GM23338 (cell line): ENCODE results near the gene KRTAP4-3. TPM values are rescaled to one million over a fixed set of nuclear protein-coding genes. Genes with fewer than 3 reads are reported as not detected.

Experiments used
- ATAC-seq: fragments of 200-7000 bp; cut with Tn5 transposase; 3 replicates; pipeline ENCODE4 v1.9.1; 2020
- DNase-seq: peaks from one replicate; pipeline ENCODE4 v3.0.0-alpha.2; 2015; ENCODE audit warnings: low spot score
- H2AFZ ChIP-seq: fragments of 200-600 bp; sonication (generic); 2 replicates; pipeline ENCODE4 v1.8.0; 2016; ENCODE audit warnings: antibody characterized with exemption, mild to moderate bottlenecking, moderate library complexity
- H3F3A ChIP-seq: fragments of 200-600 bp; sonication (generic); replicated peaks from 2 replicates; pipeline ENCODE4 v1.8.0; 2017; ENCODE audit warnings: antibody characterized with exemption, mixed run types, low read depth
- H3K27ac ChIP-seq: fragments of 200-600 bp; sonication (generic); 2 replicates; pipeline ENCODE4 v1.6.1; 2016; ENCODE audit warnings: low read depth
- H3K27me3 ChIP-seq: fragments of 200-600 bp; sonication (generic); 2 replicates; pipeline ENCODE4 v1.8.0; 2016; ENCODE audit warnings: mild to moderate bottlenecking, mixed run types, moderate library complexity; ENCODE audit not compliant: insufficient read depth
- H3K36me3 ChIP-seq: fragments of 200-600 bp; sonication (generic); 2 replicates; pipeline ENCODE4 v1.8.0; 2016; ENCODE audit warnings: mild to moderate bottlenecking; ENCODE audit not compliant: insufficient read depth
- H3K4me1 ChIP-seq: fragments of 200-600 bp; sonication (generic); 2 replicates; pipeline ENCODE4 v1.8.0; 2016; ENCODE audit warnings: mild to moderate bottlenecking, moderate library complexity; ENCODE audit not compliant: insufficient read depth
- H3K4me2 ChIP-seq: fragments of 200-600 bp; sonication (generic); 2 replicates; pipeline ENCODE4 v1.7.1; 2017; ENCODE audit warnings: mixed run types
- H3K4me3 ChIP-seq: fragments of 200-600 bp; sonication (generic); 2 replicates; pipeline ENCODE4 v1.6.1; 2016; ENCODE audit warnings: mixed run types
- H3K79me2 ChIP-seq: fragments of 200-600 bp; sonication (generic); replicated peaks from 2 replicates; pipeline ENCODE4 v1.8.0; 2017; ENCODE audit warnings: mild to moderate bottlenecking; ENCODE audit not compliant: insufficient read depth
- H3K9me2 ChIP-seq: fragments of 200-600 bp; sonication (generic); 2 replicates; pipeline ENCODE4 v1.8.0; 2017; ENCODE audit not compliant: insufficient read depth
- H4K20me1 ChIP-seq: fragments of 200-600 bp; sonication (generic); replicated peaks from 2 replicates; pipeline ENCODE4 v1.8.0; 2017; ENCODE audit warnings: mild to moderate bottlenecking; ENCODE audit not compliant: insufficient read depth
- H3K27ac Mint-ChIP-seq: 2 replicates; pipeline ENCODE4 v1.8.0; 2020; ENCODE audit warnings: inconsistent platforms, mild to moderate bottlenecking, moderate library complexity, mixed read lengths
- H3K27me3 Mint-ChIP-seq: 3 replicates; pipeline ENCODE4 v1.8.0; 2022; ENCODE audit warnings: low read depth, mild to moderate bottlenecking, moderate library complexity, mixed read lengths, inconsistent platforms; ENCODE audit not compliant: insufficient read depth, poor library complexity
- H3K36me3 Mint-ChIP-seq: 3 replicates; pipeline ENCODE4 v1.8.0; 2021; ENCODE audit warnings: low read depth, mild to moderate bottlenecking, inconsistent platforms, moderate library complexity, mixed read lengths
- H3K4me1 Mint-ChIP-seq: 3 replicates; pipeline ENCODE4 v1.8.0; 2020; ENCODE audit warnings: mild to moderate bottlenecking, inconsistent platforms, mixed read lengths
- H3K4me3 Mint-ChIP-seq: 3 replicates; pipeline ENCODE4 v1.8.0; 2021; ENCODE audit warnings: moderate library complexity, mild to moderate bottlenecking, inconsistent platforms, mixed read lengths
- H3K9me3 Mint-ChIP-seq: 3 replicates; pipeline ENCODE4 v1.8.0; 2020; ENCODE audit warnings: moderate library complexity, mild to moderate bottlenecking, inconsistent platforms, mixed read lengths
- EZH2 ChIP-seq: fragments of 200-600 bp; sonication (generic); IDR thresholded peaks from one replicate; pipeline ENCODE4 v1.8.0; 2017; ENCODE audit warnings: antibody characterized with exemption, mild to moderate bottlenecking, low read depth; ENCODE audit not compliant: unreplicated experiment
- EZH2phosphoT487 ChIP-seq: fragments of 200-600 bp; sonication (generic); IDR thresholded peaks from one replicate; pipeline ENCODE4 v1.8.1; 2018; ENCODE audit warnings: antibody characterized with exemption; ENCODE audit not compliant: unreplicated experiment
- JUNB ChIP-seq: IDR thresholded peaks from one replicate; pipeline ENCODE4 v1.6.1; 2016; ENCODE audit warnings: antibody characterized with exemption; ENCODE audit not compliant: unreplicated experiment
- POLR2AphosphoS5 ChIP-seq: IDR thresholded peaks from 2 replicates; pipeline ENCODE4 v1.6.1; 2016; ENCODE audit warnings: antibody characterized with exemption, low read depth
- STAT1 ChIP-seq: IDR thresholded peaks from one replicate; pipeline ENCODE4 v1.6.1; 2016; ENCODE audit warnings: antibody characterized with exemption; ENCODE audit not compliant: unreplicated experiment
- ZNF331 ChIP-seq: fragments of 250-450 bp; sonication (Bioruptor Pico); IDR thresholded peaks from 2 replicates; pipeline ENCODE4 v1.5.0; 2020; ENCODE audit warnings: low read depth, mild to moderate bottlenecking, moderate library complexity
- ZNF462 ChIP-seq: fragments of 250-450 bp; sonication (Bioruptor Pico); IDR thresholded peaks from 2 replicates; pipeline ENCODE4 v1.5.0; 2020; ENCODE audit warnings: mild to moderate bottlenecking, moderate library complexity
- polyA plus RNA-seq: library from polyadenylated mRNA; unstranded; fragments of >200 nt; fragmentation: Nextera tagmentation; extraction: Ambion mirVana; gene quantifications from 2 replicates; pipeline ENCODE4 v1.2.1, GENCODE V29; 2016
- total RNA-seq: library from RNA; depleted of rRNA; stranded (reverse); fragments of >200 nt; shearing (Covaris generic); gene quantifications from 2 replicates; pipeline ENCODE4 v1.2.3, GENCODE V29; 2014
- TF ChIP-seq, protein P1 (sequence below): IDR thresholded peaks from 2 replicates; pipeline ENCODE4 v1.6.1; 2016; ENCODE audit warnings: antibody characterized with exemption

The KRTAP4-3 gene
- total and polyA plus RNA-seq, 2 experiments from 2014 or later, result not detected

GRCh38 chr17:41184480-41184961 is 16.5 kb upstream of the KRTAP4-3 start, which contains the start of gene KRTAP4-1 (continued):
- no peak for TF ChIP-seq ZNF462 (CRISPR knock-in tag)

- H3K4me1 Mint-ChIP-seq, result no peaks in the 10 kb centered on the region
- no peak overlapping the region for H3K4me3 ChIP-seq
- no peaks in the 10 kb centered on the region for H3K9me2 ChIP-seq
Measured at GRCh38 chr17:41178843-41179616, 11.0 kb upstream of the KRTAP4-3 start.

More at GRCh38 chr17:41178843-41179616, 11.0 kb upstream of the KRTAP4-3 start:
- Histone ChIP-seq H3K36me3 (no peaks in the 10 kb centered on the region), H3F3A (no peaks in the 10 kb centered on the region), H4K20me1 (no peaks in the 10 kb centered on the region; the same call in 1 of the 2 replicates), H2AFZ (no peak overlapping the region), H3K27me3 (no peaks in the 10 kb centered on the region), H3K4me2 (no peak overlapping the region), H3K27ac (no peak overlapping the region), H3K4me1 (no peaks in the 10 kb centered on the region), H3K79me2 (no peaks in the 10 kb centered on the region)
- H3K4me3 Mint-ChIP-seq, result no peak overlapping the region
- H3K36me3 Mint-ChIP-seq, result no peaks in the 10 kb centered on the region
- no peaks in the 10 kb centered on the region for H3K9me3 Mint-ChIP-seq
- peaks cover 5% of the 10 kb centered on the region for H3K27me3 Mint-ChIP-seq
- no peak for ATAC-seq
- no peak overlapping the region for H3K27ac Mint-ChIP-seq
- no peak for TF ChIP-seq STAT1
- no peak for TF ChIP-seq JUNB
- TF ChIP-seq EZH2, result no peak
- no peak for TF ChIP-seq ZNF331 (CRISPR knock-in tag)
- TF ChIP-seq EZH2phosphoT487, result no peak
- no peak for TF ChIP-seq POLR2AphosphoS5
- TF ChIP-seq, protein P1, sequence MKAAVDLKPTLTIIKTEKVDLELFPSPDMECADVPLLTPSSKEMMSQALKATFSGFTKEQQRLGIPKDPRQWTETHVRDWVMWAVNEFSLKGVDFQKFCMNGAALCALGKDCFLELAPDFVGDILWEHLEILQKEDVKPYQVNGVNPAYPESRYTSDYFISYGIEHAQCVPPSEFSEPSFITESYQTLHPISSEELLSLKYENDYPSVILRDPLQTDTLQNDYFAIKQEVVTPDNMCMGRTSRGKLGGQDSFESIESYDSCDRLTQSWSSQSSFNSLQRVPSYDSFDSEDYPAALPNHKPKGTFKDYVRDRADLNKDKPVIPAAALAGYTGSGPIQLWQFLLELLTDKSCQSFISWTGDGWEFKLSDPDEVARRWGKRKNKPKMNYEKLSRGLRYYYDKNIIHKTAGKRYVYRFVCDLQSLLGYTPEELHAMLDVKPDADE, result no peak
- DNase-seq, result no peak
